ENCODE measurements around the gene GABBR1.

DNA sequence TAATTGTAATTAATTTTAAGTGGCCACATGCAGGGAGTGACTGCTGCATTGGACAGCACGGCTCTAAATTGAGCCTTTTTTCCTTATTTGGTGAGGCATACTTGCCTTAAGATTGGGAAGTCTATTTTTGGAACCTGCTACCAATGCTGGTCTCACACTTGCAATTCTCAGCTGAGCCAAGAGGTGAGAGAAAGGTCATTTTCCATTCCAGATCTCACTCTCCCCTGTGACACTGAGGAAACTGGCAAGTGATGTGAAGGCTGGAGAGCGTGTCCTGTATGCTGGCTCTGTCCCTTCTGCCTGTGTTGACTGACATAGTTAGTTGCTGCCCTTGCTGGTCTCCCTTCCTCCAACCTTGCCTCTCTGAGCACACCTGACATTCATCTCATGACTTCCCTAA, 23.2 kb upstream of the GABBR1 start:
- TF ChIP-seq CTCF (IDR thresholded peaks at IDR 0.05): no peak
- no peak for TF ChIP-seq POLR2A (IDR thresholded peaks at IDR 0.05)
- TF ChIP-seq EP300 (IDR thresholded peaks at IDR 0.05): no peak

Measured in tibial nerve (tissue), 4 donors.